ENCODE data around the gene SYS1.

GRCh38 chr20:45359406-45360148 lies 3.4 kb upstream of the SYS1 start:
- TF ChIP-seq, protein P1, sequence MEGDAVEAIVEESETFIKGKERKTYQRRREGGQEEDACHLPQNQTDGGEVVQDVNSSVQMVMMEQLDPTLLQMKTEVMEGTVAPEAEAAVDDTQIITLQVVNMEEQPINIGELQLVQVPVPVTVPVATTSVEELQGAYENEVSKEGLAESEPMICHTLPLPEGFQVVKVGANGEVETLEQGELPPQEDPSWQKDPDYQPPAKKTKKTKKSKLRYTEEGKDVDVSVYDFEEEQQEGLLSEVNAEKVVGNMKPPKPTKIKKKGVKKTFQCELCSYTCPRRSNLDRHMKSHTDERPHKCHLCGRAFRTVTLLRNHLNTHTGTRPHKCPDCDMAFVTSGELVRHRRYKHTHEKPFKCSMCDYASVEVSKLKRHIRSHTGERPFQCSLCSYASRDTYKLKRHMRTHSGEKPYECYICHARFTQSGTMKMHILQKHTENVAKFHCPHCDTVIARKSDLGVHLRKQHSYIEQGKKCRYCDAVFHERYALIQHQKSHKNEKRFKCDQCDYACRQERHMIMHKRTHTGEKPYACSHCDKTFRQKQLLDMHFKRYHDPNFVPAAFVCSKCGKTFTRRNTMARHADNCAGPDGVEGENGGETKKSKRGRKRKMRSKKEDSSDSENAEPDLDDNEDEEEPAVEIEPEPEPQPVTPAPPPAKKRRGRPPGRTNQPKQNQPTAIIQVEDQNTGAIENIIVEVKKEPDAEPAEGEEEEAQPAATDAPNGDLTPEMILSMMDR (IDR thresholded peaks at IDR 0.05), result no peak
- TF ChIP-seq POLR2AphosphoS5 (IDR thresholded peaks at IDR 0.05) (peak in 1 of 2 donors; percentile 9), POLR2A (IDR thresholded peaks at IDR 0.05) (no peak)
